Omental fat pad (tissue), 4 donors: Measurements from ENCODE around the gene MRPL50. TPM values are rescaled to one million over a fixed set of nuclear protein-coding genes. Genes with fewer than 3 reads are reported as not detected.

Experiments used
- ATAC-seq: fragments of 150-250 bp; one replicate; pipeline ENCODE4 v1.9.1; 2016; ENCODE audit warnings: mild to moderate bottlenecking, moderate library complexity; ENCODE audit not compliant: low FRiP score
- DNase-seq: peaks from one replicate; pipeline ENCODE4 v3.0.0-alpha.2; 2019; ENCODE audit warnings: low spot score
- CTCF ChIP-seq, 3 donors: fragments of 450-650 bp; IDR thresholded peaks; one replicate each; pipeline ENCODE4 v1.5.1; 2016 to 2017; ENCODE audit warnings: antibody characterized with exemption in 3 of 3, mild to moderate bottlenecking in 3 of 3, moderate library complexity in 2 of 3
- total RNA-seq, 4 donors: library from RNA; depleted of rRNA; stranded (reverse); fragments of >200 nt; gene quantifications; one replicate each; pipeline ENCODE4 v1.1.0, GENCODE V29; 2016

The MRPL50 gene
- total RNA-seq, 4 donors from 2014 or later: 9.9 to 13.7 (median 12.6) TPM

GRCh38 chr9:101369884-101370531 is 28.4 kb downstream of the MRPL50 start:
- ATAC-seq: no peak
- no peak for DNase-seq
- TF ChIP-seq CTCF (IDR thresholded peaks at IDR 0.05): no peak

GRCh38 chr9:101369286-101369685 is 29.1 kb downstream of the MRPL50 start:
- no peak for TF ChIP-seq CTCF (IDR thresholded peaks at IDR 0.05)
- ATAC-seq: no peak
- no peak for DNase-seq

GRCh38 chr9:101367323-101367722 is 31.1 kb downstream of the MRPL50 start:
- TF ChIP-seq CTCF (IDR thresholded peaks at IDR 0.05): no peak
- no peak for DNase-seq
- ATAC-seq: no peak

- no peak for TF ChIP-seq CTCF (IDR thresholded peaks at IDR 0.05)
- DNase-seq: no peak
- ATAC-seq: no peak
Observed at GRCh38 chr9:101366038-101366756, 32.2 kb downstream of the MRPL50 start.

- DNase-seq (no peak), ATAC-seq (no peak)
Observed at GRCh38 chr9:101365181-101365580, 33.2 kb downstream of the MRPL50 start.

GRCh38 chr9:101362450-101362849 is 36.0 kb downstream of the MRPL50 start:
- no peak for DNase-seq
- no peak for ATAC-seq
- TF ChIP-seq CTCF (IDR thresholded peaks at IDR 0.05): no peak

More at GRCh38 chr9:101365181-101365580, 33.2 kb downstream of the MRPL50 start:
- no peak for TF ChIP-seq CTCF (IDR thresholded peaks at IDR 0.05)

- DNase-seq (no peak), ATAC-seq (no peak)
- no peak for TF ChIP-seq CTCF (IDR thresholded peaks at IDR 0.05)
Observed at GRCh38 chr9:101360647-101361046, 37.8 kb downstream of the MRPL50 start.
